HEK293 (cell line): ENCODE data around the gene USE1.

Source experiments
- CTCF ChIA-PET: fragments of 350-600 bp; formaldehyde crosslinking; extraction: SDS; loops from one replicate; lab custom pipeline; 2021; ENCODE audit warnings: antibody characterized with exemption; lab: Yijun Ruan, JAX
- POLR2A ChIA-PET: fragments of 300-600 bp; formaldehyde crosslinking; extraction: SDS; loops from one replicate; lab custom pipeline; 2020; ENCODE audit warnings: antibody characterized with exemption, inconsistent platforms; lab: Yijun Ruan, JAX
- H3K27ac ChIP-seq: fragments of 200-500 bp; sonication (Bioruptor generic); 2 replicates; pipeline ENCODE4 v1.5.1; 2014; ENCODE audit warnings: low read depth, low read length, control low read depth, inconsistent platforms; ENCODE audit errors: extremely low read depth
- H3K36me3 ChIP-seq, 2 experiments: fragments of 200-500 bp in 1 of 2; sonication (Bioruptor generic) in 1 of 2; 1 replicate in 1 of 2; 2 replicates in 1 of 2; pipeline ENCODE4 v1.5.1; 2014 to 2017; ENCODE audit warnings: inconsistent platforms in 2 of 2, low read length in 2 of 2; ENCODE audit not compliant: control insufficient read depth in 2 of 2, insufficient read depth in 1 of 2
- H3K4me1 ChIP-seq: fragments of 200-500 bp; sonication (Bioruptor generic); 2 replicates; pipeline ENCODE4 v1.5.1; 2014; ENCODE audit warnings: mild to moderate bottlenecking, low read length, inconsistent platforms; ENCODE audit not compliant: control insufficient read depth, insufficient read depth
- H3K4me3 ChIP-seq: 2 replicates; pipeline ENCODE4 v1.5.1; 2011; ENCODE audit warnings: low read depth, mild to moderate bottlenecking, control low read depth, low read length, moderate library complexity
- H3K9me3 ChIP-seq: fragments of 200-500 bp; sonication (Bioruptor generic); 2 replicates; pipeline ENCODE4 v1.5.1; 2014; ENCODE audit warnings: low read depth, low read length, inconsistent platforms; ENCODE audit not compliant: control insufficient read depth, insufficient read depth
- IKZF3 ChIP-seq: fragments of 450-650 bp; IDR thresholded peaks from 2 replicates; pipeline ENCODE4 v1.5.0; 2018; ENCODE audit warnings: missing biosample characterization, mild to moderate bottlenecking, missing genetic modification characterization, moderate library complexity
- KLF10 ChIP-seq: fragments of 450-650 bp; IDR thresholded peaks from 2 replicates; pipeline ENCODE4 v1.5.1; 2018; ENCODE audit warnings: missing biosample characterization, mild to moderate bottlenecking, missing genetic modification characterization
- OSR2 ChIP-seq: fragments of 450-650 bp; formaldehyde crosslinking; IDR thresholded peaks from 2 replicates; pipeline ENCODE4 v1.5.1; 2016; ENCODE audit warnings: missing biosample characterization, missing genetic modification characterization
- PRDM1 ChIP-seq: fragments of 450-650 bp; formaldehyde crosslinking; IDR thresholded peaks from 2 replicates; pipeline ENCODE4; 2016; ENCODE audit warnings: missing biosample characterization, missing genetic modification characterization
- PRDM6 ChIP-seq: fragments of 450-650 bp; formaldehyde crosslinking; IDR thresholded peaks from 2 replicates; pipeline ENCODE4 v1.5.1; 2017; ENCODE audit warnings: missing biosample characterization, missing genetic modification characterization
- SP2 ChIP-seq: fragments of 450-650 bp; formaldehyde crosslinking; IDR thresholded peaks from 2 replicates; pipeline ENCODE4 v1.5.1; 2016; ENCODE audit warnings: missing biosample characterization, missing genetic modification characterization
- ZBTB20 ChIP-seq: fragments of 450-650 bp; formaldehyde crosslinking; IDR thresholded peaks from 2 replicates; pipeline ENCODE4 v1.5.1; 2016; ENCODE audit warnings: missing biosample characterization, missing genetic modification characterization
- ZFP37 ChIP-seq: fragments of 450-650 bp; formaldehyde crosslinking; IDR thresholded peaks from 2 replicates; pipeline ENCODE4 v1.5.1; 2016; ENCODE audit warnings: missing biosample characterization, missing genetic modification characterization
- ZFP69B ChIP-seq: fragments of 450-650 bp; formaldehyde crosslinking; IDR thresholded peaks from 2 replicates; pipeline ENCODE4 v1.5.1; 2016; ENCODE audit warnings: missing biosample characterization, missing genetic modification characterization
- ZNF114 ChIP-seq: fragments of 450-650 bp; formaldehyde crosslinking; IDR thresholded peaks from 2 replicates; pipeline ENCODE4 v1.5.0; 2017; ENCODE audit warnings: missing biosample characterization, missing genetic modification characterization
- ZNF169 ChIP-seq: fragments of 450-650 bp; formaldehyde crosslinking; IDR thresholded peaks from 2 replicates; pipeline ENCODE4 v1.5.1; 2016; ENCODE audit warnings: missing biosample characterization, missing genetic modification characterization
- ZNF354C ChIP-seq: fragments of 450-650 bp; formaldehyde crosslinking; IDR thresholded peaks from 2 replicates; pipeline ENCODE4 v1.5.1; 2016; ENCODE audit warnings: missing biosample characterization, missing genetic modification characterization, low read depth, borderline replicate concordance
- ZNF394 ChIP-seq: fragments of 450-650 bp; formaldehyde crosslinking; IDR thresholded peaks from 2 replicates; pipeline ENCODE4 v1.5.1; 2016; ENCODE audit warnings: missing biosample characterization, missing genetic modification characterization, mild to moderate bottlenecking, moderate library complexity, borderline replicate concordance
- ZNF398 ChIP-seq: fragments of 450-650 bp; formaldehyde crosslinking; IDR thresholded peaks from 2 replicates; pipeline ENCODE4 v1.5.1; 2017; ENCODE audit warnings: missing biosample characterization, missing genetic modification characterization
- ZNF426 ChIP-seq: fragments of 450-650 bp; formaldehyde crosslinking; IDR thresholded peaks from 2 replicates; pipeline ENCODE4 v1.5.1; 2017; ENCODE audit warnings: missing biosample characterization, missing genetic modification characterization, mild to moderate bottlenecking, inconsistent platforms, moderate library complexity
- ZNF521 ChIP-seq: fragments of 450-650 bp; formaldehyde crosslinking; IDR thresholded peaks from 2 replicates; pipeline ENCODE4 v1.5.1; 2017; ENCODE audit warnings: missing biosample characterization, mild to moderate bottlenecking, missing genetic modification characterization
- ZNF548 ChIP-seq: fragments of 450-650 bp; formaldehyde crosslinking; IDR thresholded peaks from 2 replicates; pipeline ENCODE4 v1.5.1; 2016; ENCODE audit warnings: missing biosample characterization, missing genetic modification characterization
- ZNF561 ChIP-seq: fragments of 450-650 bp; IDR thresholded peaks from 2 replicates; pipeline ENCODE4 v1.5.1; 2018; ENCODE audit warnings: missing biosample characterization, missing genetic modification characterization, borderline replicate concordance
- ZNF600 ChIP-seq: fragments of 450-650 bp; formaldehyde crosslinking; IDR thresholded peaks from 2 replicates; pipeline ENCODE4 v1.5.1; 2016; ENCODE audit warnings: missing biosample characterization, missing genetic modification characterization
- ZNF621 ChIP-seq: fragments of 450-650 bp; formaldehyde crosslinking; IDR thresholded peaks from 2 replicates; pipeline ENCODE4 v1.5.1; 2017; ENCODE audit warnings: missing biosample characterization, missing genetic modification characterization
- ZNF623 ChIP-seq: fragments of 450-650 bp; formaldehyde crosslinking; IDR thresholded peaks from 2 replicates; pipeline ENCODE4 v1.5.1; 2016; ENCODE audit warnings: missing biosample characterization, missing genetic modification characterization
- ZNF624 ChIP-seq: fragments of 450-650 bp; formaldehyde crosslinking; IDR thresholded peaks from 2 replicates; pipeline ENCODE4 v1.5.1; 2017; ENCODE audit warnings: missing biosample characterization, missing genetic modification characterization
- ZNF639 ChIP-seq: fragments of 450-650 bp; formaldehyde crosslinking; IDR thresholded peaks from 2 replicates; pipeline ENCODE4 v1.5.1; 2016; ENCODE audit warnings: missing biosample characterization, missing genetic modification characterization
- ZNF660 ChIP-seq: fragments of 450-650 bp; IDR thresholded peaks from 2 replicates; pipeline ENCODE4 v1.5.1; 2018; ENCODE audit warnings: missing biosample characterization, mild to moderate bottlenecking, missing genetic modification characterization
- ZNF704 ChIP-seq: fragments of 450-650 bp; formaldehyde crosslinking; IDR thresholded peaks from 2 replicates; pipeline ENCODE4 v1.5.1; 2016; ENCODE audit warnings: missing biosample characterization, missing genetic modification characterization
- ZNF768 ChIP-seq: fragments of 450-650 bp; formaldehyde crosslinking; IDR thresholded peaks from 2 replicates; pipeline ENCODE4 v1.5.1; 2018; ENCODE audit warnings: missing biosample characterization, mild to moderate bottlenecking, missing genetic modification characterization
- ZNF777 ChIP-seq: fragments of 450-650 bp; formaldehyde crosslinking; IDR thresholded peaks from 2 replicates; pipeline ENCODE4 v1.5.1; 2017; ENCODE audit warnings: missing biosample characterization, missing genetic modification characterization, borderline replicate concordance
- ZSCAN18 ChIP-seq: fragments of 450-650 bp; formaldehyde crosslinking; IDR thresholded peaks from 2 replicates; pipeline ENCODE4 v1.5.1; 2016; ENCODE audit warnings: missing biosample characterization, missing genetic modification characterization

USE1 gene

GRCh38 chr19:17226002-17226933 is 11.1 kb downstream of the USE1 start, which contains the start of gene OCEL1:
Gene OCEL1, plus strand, starts transcription at chr19:17226226. Its CDS starts 22 bp downstream, at chr19:17226248.
- Histone ChIP-seq H3K27ac (peak within 1 kb of the TSS; percentile 47; the same call in 1 of the 2 replicates), H3K9me3 (no peaks in the 10 kb centered on the region), H3K4me1 (no peaks in the 10 kb centered on the region), H3K36me3 (peaks cover 3 to 18% of the 10 kb centered on the region in 2 experiments; a peak in 2 of 3 replicates), H3K4me3 (peak within 1 kb of the TSS; percentile 76)
- ChIA-PET POLR2A (interaction anchor here (0.6 to 5.5 kb wide), 10 partner anchors 10 to 150 kb away, joined by 3 to 61 read pairs (median 10); partner anchors contain the start of genes BABAM1, DDA1, MYO9B and NR2F6), CTCF (interaction anchor here (0.6 to 1.6 kb wide), 4 partner anchors 20 to 198 kb away, joined by 3 to 4 read pairs (median 3); no protein-coding TSS in a partner anchor)
- no peak for TF ChIP-seq ZFP69B
- TF ChIP-seq OSR2 (tag by site-specific recombination), result no peak
- TF ChIP-seq ZNF114 (tag by site-specific recombination), result no peak
- no peak for TF ChIP-seq ZNF621 (tag by site-specific recombination)
- TF ChIP-seq ZNF660 (tag by site-specific recombination), result peak; percentile 81; the same call in 1 of the 2 replicates
- TF ChIP-seq ZNF777, result no peak
- TF ChIP-seq ZNF623 (tag by site-specific recombination), result no peak
- TF ChIP-seq ZNF624 (tag by site-specific recombination), result no peak
- no peak for TF ChIP-seq ZNF398 (tag by site-specific recombination)
- TF ChIP-seq ZFP37, result no peak
- TF ChIP-seq ZNF704 (tag by site-specific recombination), result no peak
- TF ChIP-seq ZSCAN18 (tag by site-specific recombination), result no peak
- no peak for TF ChIP-seq ZNF639 (tag by site-specific recombination)
- TF ChIP-seq IKZF3 (tag by site-specific recombination), result peak; percentile 86
- TF ChIP-seq ZNF768 (tag by site-specific recombination), result no peak; the same call in 1 of the 2 replicates
- no peak for TF ChIP-seq ZNF354C (tag by site-specific recombination)
- 0 out of 2 replicates have a peak, but pooled peaks have one; percentile 37 for TF ChIP-seq PRDM1
- TF ChIP-seq ZNF548, result no peak
- TF ChIP-seq ZNF561 (tag by site-specific recombination), result no peak
- TF ChIP-seq ZNF394 (tag by site-specific recombination), result peak; percentile 14
- no peak for TF ChIP-seq ZNF169 (tag by site-specific recombination)
- no peak; the same call in 1 of the 2 replicates for TF ChIP-seq ZBTB20 (tag by site-specific recombination)
- peak; percentile 79 for TF ChIP-seq ZNF600 (tag by site-specific recombination)
- TF ChIP-seq ZNF426 (tag by site-specific recombination), result no peak
- TF ChIP-seq ZNF521 (tag by site-specific recombination), result no peak
- TF ChIP-seq SP2, result peak; percentile 78
- peak; percentile 68 for TF ChIP-seq KLF10
- TF ChIP-seq PRDM6 (tag by site-specific recombination), result no peak
